Bronchial epithelial cell (primary cell): ENCODE measurements around the gene NHERF2. TPM values are rescaled to one million over a fixed set of nuclear protein-coding genes. Genes with fewer than 3 reads are reported as not detected.
A peak's percentile ranks its signal among the peaks of the same experiment; 100 is the strongest.

ENCODE experiments used
- DNase-seq: peaks from one replicate; pipeline ENCODE4 v3.0.0-alpha.2; 2010; ENCODE audit warnings: low read depth
- FAIRE-seq: peaks from 2 replicates; lab custom pipeline; 2011; peaks lifted over from hg19 to GRCh38; lab: Jason Lieb, UNC
- H3K27me3 ChIP-seq: 2 replicates; pipeline ENCODE4 v1.5.1; 2011; ENCODE audit warnings: low read length; ENCODE audit not compliant: control insufficient read depth, insufficient read depth
- H3K36me3 ChIP-seq: 2 replicates; pipeline ENCODE4 v1.5.1; 2011; ENCODE audit warnings: low read length; ENCODE audit not compliant: control insufficient read depth, insufficient read depth
- H3K4me3 ChIP-seq: 2 replicates; pipeline ENCODE4 v1.5.1; 2011; ENCODE audit warnings: mild to moderate bottlenecking, low read depth, low read length, control low read depth
- total RNA-seq: library from RNA; depleted of rRNA; stranded (reverse); fragments of >200 nt; gene quantifications from 2 replicates; pipeline ENCODE4 v1.2.1, GENCODE V29; 2014
- TF ChIP-seq, protein P1 (sequence below): IDR thresholded peaks from 2 replicates; pipeline ENCODE4 v1.5.1; 2011; ENCODE audit warnings: mild to moderate bottlenecking, moderate library complexity, low read length, control low read depth, inconsistent platforms; ENCODE audit not compliant: insufficient read depth, severe bottlenecking

Gene NHERF2
- total RNA-seq, 1 donor from 2014 or later = 15.8 TPM

DNA sequence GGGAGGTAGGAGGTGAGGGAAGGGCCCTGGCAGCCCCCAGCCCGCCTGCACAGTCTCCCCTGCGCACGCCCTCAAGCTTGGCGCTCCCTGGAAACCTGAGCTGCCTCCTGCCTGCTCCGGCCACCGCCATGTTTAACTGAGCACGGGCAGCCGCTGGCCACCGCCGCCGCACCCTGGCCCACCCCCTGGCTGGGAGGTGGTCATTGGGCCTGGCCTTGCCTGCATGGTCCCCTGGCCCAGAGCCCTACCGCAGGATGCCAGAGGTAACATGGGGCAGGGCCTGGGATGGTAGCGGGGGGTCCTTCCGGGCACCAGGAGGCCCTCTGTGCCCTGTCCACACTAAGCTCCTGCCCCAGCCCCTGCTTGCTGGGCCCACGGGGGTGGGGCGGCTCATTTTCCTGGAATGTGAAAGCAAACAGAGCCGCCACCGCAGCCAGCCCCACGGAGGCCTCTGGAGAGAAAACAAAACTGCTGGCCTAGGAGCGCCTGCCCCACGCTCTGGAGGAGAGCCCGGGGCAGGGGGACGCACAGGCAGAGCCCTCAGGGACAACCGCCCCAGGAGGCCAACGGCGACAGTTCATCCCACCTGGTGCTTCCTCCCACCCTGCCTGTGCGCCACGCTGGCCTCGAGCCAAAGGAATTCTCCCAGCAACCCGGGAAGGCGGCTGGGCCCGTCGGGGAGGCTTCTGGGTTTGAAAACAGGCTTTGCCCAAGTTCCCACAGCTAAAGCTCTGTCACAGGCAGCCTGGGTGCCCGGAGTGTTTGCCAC, 8.9 kb downstream of the NHERF2 start:
- H3K36me3 ChIP-seq = peaks cover 2% of the 10 kb centered on the region
- no peak overlapping the region for H3K4me3 ChIP-seq
- TF ChIP-seq, protein P1, sequence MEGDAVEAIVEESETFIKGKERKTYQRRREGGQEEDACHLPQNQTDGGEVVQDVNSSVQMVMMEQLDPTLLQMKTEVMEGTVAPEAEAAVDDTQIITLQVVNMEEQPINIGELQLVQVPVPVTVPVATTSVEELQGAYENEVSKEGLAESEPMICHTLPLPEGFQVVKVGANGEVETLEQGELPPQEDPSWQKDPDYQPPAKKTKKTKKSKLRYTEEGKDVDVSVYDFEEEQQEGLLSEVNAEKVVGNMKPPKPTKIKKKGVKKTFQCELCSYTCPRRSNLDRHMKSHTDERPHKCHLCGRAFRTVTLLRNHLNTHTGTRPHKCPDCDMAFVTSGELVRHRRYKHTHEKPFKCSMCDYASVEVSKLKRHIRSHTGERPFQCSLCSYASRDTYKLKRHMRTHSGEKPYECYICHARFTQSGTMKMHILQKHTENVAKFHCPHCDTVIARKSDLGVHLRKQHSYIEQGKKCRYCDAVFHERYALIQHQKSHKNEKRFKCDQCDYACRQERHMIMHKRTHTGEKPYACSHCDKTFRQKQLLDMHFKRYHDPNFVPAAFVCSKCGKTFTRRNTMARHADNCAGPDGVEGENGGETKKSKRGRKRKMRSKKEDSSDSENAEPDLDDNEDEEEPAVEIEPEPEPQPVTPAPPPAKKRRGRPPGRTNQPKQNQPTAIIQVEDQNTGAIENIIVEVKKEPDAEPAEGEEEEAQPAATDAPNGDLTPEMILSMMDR = no peak
- DNase-seq = no peak
- no peak for FAIRE-seq
- no peaks in the 10 kb centered on the region for H3K27me3 ChIP-seq

DNA sequence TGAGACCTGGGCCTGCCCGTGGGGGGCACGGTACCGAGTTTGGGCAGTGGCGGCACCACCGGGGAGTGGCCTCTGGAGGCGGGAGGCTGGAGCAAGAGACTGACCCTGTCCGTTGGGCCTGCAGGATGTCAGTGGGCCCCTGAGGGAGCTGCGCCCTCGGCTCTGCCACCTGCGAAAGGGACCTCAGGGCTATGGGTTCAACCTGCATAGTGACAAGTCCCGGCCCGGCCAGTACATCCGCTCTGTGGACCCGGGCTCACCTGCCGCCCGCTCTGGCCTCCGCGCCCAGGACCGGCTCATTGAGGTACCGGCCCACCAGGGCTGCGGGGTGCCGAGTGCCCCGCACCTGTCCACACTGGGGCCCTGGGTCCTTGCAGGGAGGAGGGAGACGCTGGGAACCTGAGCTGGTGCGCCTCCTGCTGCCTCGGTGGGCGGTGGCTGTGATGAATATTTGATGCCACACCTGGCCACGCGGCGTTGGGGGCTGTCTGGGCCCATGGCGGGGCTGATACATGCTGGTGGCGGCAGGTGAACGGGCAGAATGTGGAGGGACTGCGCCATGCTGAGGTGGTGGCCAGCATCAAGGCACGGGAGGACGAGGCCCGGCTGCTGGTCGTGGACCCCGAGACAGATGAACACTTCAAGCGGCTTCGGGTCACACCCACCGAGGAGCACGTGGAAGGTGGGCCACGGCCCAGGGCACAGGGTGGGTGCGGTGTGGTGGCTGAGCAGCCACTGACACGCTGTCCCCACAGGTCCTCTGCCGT, 9.7 kb downstream of the NHERF2 start:
- TF ChIP-seq, protein P1 = no peak
- H3K27me3 ChIP-seq = no peaks in the 10 kb centered on the region
- H3K4me3 ChIP-seq = no peak overlapping the region
- DNase-seq = no peak
- no peak for FAIRE-seq
- H3K36me3 ChIP-seq = peaks cover 2% of the 10 kb centered on the region

DNA sequence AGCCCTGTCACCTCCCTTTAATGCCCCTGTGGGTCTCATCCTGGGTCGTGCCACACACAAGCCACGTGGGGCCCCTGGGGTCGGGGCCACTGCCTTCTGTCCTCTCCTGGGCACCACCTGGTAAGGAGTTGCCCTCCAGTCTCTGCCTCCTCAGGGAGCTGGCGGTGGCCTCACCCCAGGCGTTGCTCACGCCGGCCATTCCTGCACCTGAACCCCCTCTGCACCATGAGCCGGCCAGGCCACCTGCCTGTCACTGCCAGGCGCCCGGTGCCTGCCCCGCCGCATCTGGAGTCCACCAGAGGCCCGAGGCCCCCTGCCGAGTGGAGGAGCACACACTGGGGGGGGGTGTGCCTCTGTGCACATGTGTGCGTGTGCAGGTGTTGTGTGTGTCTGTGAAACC, 10.4 kb downstream of the NHERF2 start:
- no peak for DNase-seq
- Histone ChIP-seq H3K4me3 (no peak overlapping the region), H3K27me3 (no peaks in the 10 kb centered on the region), H3K36me3 (peaks cover 2% of the 10 kb centered on the region)
- TF ChIP-seq, protein P1 = no peak
- no peak for FAIRE-seq

DNA sequence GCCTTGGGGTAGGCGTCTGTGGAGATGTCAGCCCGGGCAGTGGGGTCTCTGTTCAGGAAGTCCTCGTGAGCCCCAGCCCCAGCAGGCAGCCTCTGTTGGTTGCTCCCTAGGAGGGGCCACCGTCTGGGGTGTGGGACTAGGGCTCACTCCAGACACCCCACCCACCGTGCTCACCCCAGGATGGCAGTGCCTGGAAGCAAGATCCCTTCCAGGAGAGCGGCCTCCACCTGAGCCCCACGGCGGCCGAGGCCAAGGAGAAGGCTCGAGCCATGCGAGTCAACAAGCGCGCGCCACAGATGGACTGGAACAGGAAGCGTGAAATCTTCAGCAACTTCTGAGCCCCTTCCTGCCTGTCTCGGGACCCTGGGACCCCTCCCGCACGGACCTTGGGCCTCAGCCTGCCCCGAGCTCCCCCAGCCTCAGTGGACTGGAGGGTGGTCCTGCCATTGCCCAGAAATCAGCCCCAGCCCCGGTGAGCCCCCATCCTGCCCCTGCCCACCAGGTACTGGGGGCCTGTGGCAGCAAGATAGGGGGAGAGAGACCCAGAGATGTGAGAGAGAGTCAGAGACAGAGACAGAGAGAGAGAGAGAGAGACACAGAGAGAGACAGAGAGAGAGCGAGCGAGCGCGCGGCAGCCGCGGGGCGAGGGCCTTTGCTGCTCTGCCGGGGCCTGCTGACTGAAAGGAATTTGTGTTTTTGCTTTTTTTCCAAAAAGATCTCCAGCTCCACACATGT, 11.1 kb downstream of the NHERF2 start:
- DNase-seq (no peak), FAIRE-seq (peak; percentile 97)
- TF ChIP-seq, protein P1 = no peak
- H3K27me3 ChIP-seq = no peaks in the 10 kb centered on the region
- no peak overlapping the region for H3K4me3 ChIP-seq
- peaks cover 2% of the 10 kb centered on the region for H3K36me3 ChIP-seq

- no peaks in the 10 kb centered on the region for H3K27me3 ChIP-seq
- FAIRE-seq = no peak
- peaks cover 2% of the 10 kb centered on the region for H3K36me3 ChIP-seq
- no peak overlapping the region for H3K4me3 ChIP-seq
- TF ChIP-seq, protein P1 = no peak
- no peak for DNase-seq
Observed at GRCh38 chr16:2038382-2039231, 11.9 kb downstream of the NHERF2 start.
